HG03520 (cell line): ENCODE measurements around the gene ZBTB38.

Experiments used
- ATAC-seq: cut with Tn5 transposase; IDR thresholded peaks from one replicate; pipeline ENCODE4 v1.9.1; 2021; ENCODE audit warnings: mild to moderate bottlenecking, moderate library complexity; ENCODE audit not compliant: unreplicated experiment

The ZBTB38 gene

DNA sequence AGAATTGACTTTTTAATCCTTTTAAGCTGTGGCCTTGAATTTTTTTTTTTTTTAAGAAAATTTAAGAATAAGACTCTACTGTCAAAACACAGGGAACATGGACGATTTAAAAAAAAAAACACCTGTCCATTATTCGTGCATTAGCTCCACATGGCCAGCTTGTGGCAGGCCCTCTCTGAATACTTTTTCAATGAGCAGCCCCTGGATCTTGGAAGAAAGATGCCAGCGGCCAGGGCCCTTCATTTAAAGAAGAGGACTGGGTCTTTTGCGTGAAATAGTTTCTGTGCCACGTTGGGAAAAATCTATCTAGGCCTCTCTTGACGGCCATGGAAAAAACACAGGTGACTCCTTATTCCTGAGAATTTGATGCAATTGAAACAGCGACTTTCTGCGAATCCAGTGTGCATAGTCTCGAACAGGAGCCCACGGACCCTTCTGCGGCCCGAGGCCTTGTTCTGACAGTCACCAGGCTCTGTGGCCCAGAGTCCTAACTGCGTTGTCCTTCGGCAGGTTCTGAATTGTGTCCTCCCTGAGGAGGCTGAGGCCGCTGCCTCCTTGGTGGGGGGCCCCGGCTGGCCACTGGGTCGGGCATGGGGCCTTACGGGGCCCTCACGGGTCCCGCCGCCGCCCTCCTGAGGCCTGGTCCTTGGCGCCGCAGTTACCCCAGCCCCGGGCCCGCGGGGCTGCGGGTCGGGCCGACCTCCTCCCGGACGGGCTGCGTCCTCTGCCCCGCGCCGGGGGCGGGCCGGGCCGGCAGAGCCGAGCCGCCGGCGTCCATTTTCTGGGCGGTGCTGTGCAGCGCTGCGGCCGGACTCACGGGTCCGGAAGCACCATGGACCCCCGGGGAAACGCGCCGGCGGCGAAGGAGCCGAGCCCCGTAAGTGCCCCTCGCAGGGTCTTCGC, 33.5 kb downstream of the ZBTB38 start:
- ATAC-seq: peak; percentile 31

- ATAC-seq: peak; percentile 36
Observed at GRCh38 chr3:141402476-141403171, 34.3 kb downstream of the ZBTB38 start.

GRCh38 chr3:141403576-141403975, 35.3 kb downstream of the ZBTB38 start:
- ATAC-seq: no peak

GRCh38 chr3:141405025-141405424, 36.7 kb downstream of the ZBTB38 start:
- no peak for ATAC-seq

GRCh38 chr3:141405591-141405990, 37.3 kb downstream of the ZBTB38 start:
- no peak for ATAC-seq

- ATAC-seq: no peak
Observed at GRCh38 chr3:141406265-141406664, 38.0 kb downstream of the ZBTB38 start.

DNA sequence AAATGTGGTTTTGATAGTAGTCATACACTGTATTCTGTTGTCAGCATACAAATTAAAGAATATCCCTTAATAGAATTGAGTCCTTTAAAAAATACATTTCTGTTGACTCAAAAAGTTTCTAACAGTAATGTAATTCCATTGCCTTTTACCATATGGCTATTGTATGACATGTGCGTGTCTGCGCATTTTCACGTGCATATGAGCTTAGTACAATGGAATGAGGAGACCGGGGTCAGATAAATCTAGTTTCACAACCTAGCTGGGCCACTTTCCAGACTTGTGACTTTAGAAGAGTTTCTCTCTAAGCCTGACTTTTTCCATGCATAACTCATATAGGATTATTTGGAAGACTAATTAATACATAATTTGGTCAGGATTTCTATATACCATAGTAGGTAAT, 38.7 kb downstream of the ZBTB38 start:
- ATAC-seq: no peak

- no peak for ATAC-seq
Observed at GRCh38 chr3:141407825-141408224, 39.5 kb downstream of the ZBTB38 start.

DNA sequence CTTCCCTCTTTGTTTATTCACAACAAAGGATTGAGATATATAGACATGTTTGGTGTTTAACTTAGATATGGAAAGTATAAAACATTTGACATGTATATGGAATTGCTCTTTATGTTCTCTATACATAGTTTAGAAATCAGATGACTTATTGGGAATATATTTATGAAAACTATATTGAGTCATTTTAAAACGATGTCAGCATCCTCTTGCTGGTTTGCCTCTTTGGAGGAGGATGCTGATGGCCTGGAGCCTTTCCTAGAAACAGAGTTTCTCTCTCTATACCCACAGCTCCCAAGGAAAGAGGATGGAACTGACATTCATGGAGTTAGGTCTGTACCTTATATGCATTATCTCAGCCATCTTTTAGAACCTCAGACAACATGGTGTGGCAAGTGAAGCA, 40.3 kb downstream of the ZBTB38 start:
- ATAC-seq: no peak

GRCh38 chr3:141409940-141410241, 41.6 kb downstream of the ZBTB38 start:
- ATAC-seq: no peak

- ATAC-seq: no peak
Observed at GRCh38 chr3:141410408-141410807, 42.1 kb downstream of the ZBTB38 start.

- no peak for ATAC-seq
Observed at GRCh38 chr3:141410846-141411245, 42.5 kb downstream of the ZBTB38 start.

DNA sequence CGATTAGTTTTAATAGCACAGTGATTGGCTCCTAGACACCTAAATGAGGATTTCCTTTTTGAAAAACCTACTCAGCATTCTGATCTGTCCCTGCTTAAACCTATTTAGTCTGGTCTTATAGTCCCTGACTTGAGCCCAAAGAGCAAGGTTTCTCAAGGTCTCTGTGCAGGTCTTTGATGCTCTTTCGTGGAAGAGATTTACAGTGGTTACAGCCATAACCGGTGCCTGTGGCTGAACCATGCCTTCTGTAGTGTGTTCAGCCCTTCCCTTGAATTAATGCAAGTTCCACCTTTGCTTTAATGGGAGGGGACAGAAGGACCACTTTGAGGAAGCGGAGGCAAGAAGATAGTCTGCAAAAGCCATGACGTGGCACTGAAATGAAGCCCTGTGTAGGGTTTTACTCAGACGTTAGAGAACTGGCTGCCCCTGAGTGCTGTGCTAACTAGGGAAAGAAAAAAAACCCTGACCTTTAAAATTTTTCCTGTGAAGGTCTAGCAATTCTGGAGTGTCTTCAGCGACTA, 43.0 kb downstream of the ZBTB38 start:
- ATAC-seq: no peak

- ATAC-seq: peak; percentile 36
Observed at GRCh38 chr3:141412087-141412935, 44.0 kb downstream of the ZBTB38 start.

- no peak for ATAC-seq
Observed at GRCh38 chr3:141412936-141413354, 44.6 kb downstream of the ZBTB38 start.

GRCh38 chr3:141413391-141413790, 45.1 kb downstream of the ZBTB38 start:
- ATAC-seq: no peak

DNA sequence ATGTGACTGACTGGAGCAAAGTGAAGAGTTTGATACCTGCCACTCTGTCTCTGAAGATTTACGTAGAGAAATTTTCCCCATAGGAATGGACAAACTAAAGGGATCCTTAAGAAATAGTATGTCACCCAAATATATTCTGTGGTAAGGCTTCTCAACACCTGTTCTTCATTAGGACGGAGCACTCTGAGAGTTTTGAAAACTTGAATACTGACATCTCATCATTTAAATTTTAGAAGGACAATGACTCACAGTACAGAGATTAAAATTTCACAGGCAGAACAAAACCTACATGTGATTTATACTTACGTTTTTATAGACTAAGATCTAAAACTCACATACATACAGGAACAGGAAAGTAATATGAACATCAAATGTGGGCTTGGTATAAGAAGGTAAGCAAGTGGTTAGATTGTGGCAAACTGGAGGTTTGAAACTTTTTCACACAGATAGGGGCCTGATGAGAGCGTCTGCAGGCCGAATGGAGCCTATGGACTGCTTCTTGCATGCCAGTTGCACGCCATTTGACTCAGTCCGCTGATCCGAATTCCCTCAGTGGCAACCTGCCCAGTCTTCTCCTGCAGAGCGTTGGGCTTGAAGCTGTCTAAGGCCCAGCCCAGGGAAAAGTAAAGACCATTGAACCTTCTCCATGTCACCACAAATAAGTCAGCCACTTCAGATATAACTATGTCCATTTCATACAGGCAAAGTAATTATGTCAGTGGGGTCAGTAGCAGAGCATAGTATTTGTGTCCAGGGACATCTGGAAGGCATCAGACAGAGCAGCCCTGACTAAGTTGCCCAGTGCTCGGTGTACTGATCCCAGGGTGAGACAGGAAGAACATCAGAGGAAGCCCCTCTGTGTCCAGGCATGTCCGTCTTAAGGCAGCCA, 45.7 kb downstream of the ZBTB38 start:
- no peak for ATAC-seq

- ATAC-seq: no peak
Observed at GRCh38 chr3:141414800-141415462, 46.6 kb downstream of the ZBTB38 start.

- no peak for ATAC-seq
Observed at GRCh38 chr3:141415953-141416352, 47.6 kb downstream of the ZBTB38 start.
